ENCODE measurements around the gene HYAL3. TPM values are rescaled to one million over a fixed set of nuclear protein-coding genes. Genes with fewer than 3 reads are reported as not detected.

Gene HYAL3
- total and polyA plus RNA-seq, 10 donors, result 0.73 to 3.8 (median 2.5) TPM

DNA sequence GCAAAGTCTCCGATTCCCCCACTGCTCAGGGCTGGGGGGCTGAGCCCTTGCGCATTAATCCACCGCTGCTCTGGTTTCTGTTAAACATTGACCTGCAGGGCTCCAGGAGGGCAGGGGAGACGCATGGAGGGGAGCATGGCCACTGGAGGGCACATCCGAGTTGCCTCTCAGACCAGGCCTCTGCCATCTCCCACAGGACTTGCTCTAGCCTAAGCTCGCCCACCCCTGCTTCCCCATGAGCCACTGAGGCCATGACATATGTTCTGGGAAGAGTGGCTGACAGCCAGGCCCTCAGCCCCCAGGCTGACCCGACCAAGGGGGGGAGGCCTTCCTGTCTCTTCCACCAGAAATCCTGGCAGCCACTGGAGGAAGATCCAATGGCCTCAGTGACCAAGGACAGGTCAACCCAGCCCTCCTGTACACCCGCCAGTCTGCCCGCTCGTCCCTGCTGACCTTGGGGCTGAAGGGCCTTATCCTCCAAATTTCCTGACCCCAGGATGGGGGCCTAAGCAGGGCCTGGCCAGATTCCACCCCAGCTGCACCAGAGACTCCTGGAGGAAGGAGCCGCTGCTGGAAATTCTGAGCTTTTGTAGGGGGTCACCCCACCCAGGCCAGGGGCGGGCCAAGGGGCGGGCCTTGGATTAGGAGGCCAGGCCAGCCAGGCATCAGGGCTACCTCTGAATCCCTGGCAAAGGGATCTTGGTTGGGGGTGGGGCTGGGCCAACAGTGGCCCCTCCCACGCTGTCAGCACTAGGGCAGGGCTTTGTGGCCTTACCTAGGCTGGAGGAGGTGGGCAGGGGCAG is 4.0 kb upstream of the HYAL3 start, which contains the start of gene HYAL1:
TSS of gene HYAL1 (minus strand) at position 562 of the 803 bp plus-strand sequence. CDS start 618 bp downstream, outside the sequence.
- peak within 1 kb of the TSS; percentile 6 to 90 (median 34) for H3K4me3 ChIP-seq
- 38 to 73% (median 56%) methylated on average over 9 to 14 of the region's 14 CpGs for WGBS, 5 donors

DNA sequence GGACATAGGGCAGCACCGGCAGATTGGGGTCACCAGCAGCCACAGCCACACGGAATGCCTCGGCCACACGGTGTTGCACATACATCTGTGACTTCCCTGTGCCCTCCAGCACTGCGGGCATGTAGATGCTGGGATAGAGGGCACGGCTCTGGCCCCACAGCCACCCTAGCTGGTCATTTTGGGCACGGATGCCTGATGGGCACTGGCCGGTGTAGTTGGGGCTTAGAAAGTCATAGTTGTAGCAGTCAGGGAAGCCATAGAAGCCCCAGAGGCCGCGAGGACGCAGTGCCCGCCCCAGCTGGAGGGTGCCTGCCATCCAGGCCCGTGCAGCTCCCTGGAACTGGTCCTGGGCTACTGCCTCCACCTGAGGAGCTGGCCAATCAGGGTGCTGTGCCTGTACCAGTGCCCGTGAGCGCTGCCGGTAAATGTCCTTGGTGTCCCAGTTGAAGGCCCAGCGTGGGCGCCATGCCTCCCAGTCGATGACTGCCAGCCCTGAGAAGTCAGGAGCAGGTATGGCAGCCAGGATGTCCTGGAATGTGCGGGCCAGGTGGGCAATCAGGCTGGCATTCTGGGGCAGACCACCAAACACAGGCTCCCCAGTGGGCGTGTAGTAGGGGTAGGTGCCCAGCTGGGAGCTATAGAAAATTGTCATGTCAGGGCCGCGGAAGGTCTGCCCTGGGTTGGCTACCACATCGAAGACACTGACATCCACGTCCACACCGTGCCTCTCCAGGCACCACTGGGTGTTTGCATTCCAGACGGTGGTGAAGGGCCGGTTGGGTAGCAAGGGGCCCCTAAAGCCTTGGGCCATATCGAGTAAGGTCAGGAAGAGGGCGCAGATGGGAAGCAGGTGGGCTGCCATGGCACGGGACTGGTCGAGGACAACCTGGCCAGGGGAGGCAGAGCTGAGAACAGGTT is 3.1 kb upstream of the HYAL3 start:
- no peak for TF ChIP-seq CTCF (IDR thresholded peaks at IDR 0.05 in 8 of 11, conservative IDR thresholded peaks at IDR 0.05 in 3 of 11)
- no peak for TF ChIP-seq POLR2A (IDR thresholded peaks at IDR 0.05)
- TF ChIP-seq POLR2AphosphoS5 (IDR thresholded peaks at IDR 0.05), result peak; percentile 18 to 69 (median 22)
- Histone ChIP-seq H3K4me1 (peaks cover 18 to 79% (median 45%) of the 10 kb centered on the region in 6 donors), H3K36me3 (peaks cover 0 to 5% (median 0%) of the 10 kb centered on the region in 6 donors), H3K27ac (peak overlapping the region; percentile 2 to 98 (median 94)), H3K9me3 (peaks cover 0 to 1% (median 0%) of the 10 kb centered on the region in 8 donors), H3K27me3 (replicated peaks in 1 of 7) (no peaks in the 10 kb centered on the region), H3K4me3 (peak overlapping the region; percentile 6 to 90 (median 34))
- WGBS, 5 donors, result 71 to 83% (median 78%) methylated on average over 24 to 32 of the region's 32 CpGs
- peak; percentile 79 for DNase-seq
- intact Hi-C loops (cut with DNase I; ENCODE audit: low total_unique reads), result no loop called here

More for the DNA sequence above, 4.0 kb upstream of the HYAL3 start, which contains the start of gene HYAL1:
- Histone ChIP-seq H3K9me3 (peaks cover 0 to 10% (median 5%) of the 10 kb centered on the region in 8 donors), H3K27ac (peak within 1 kb of the TSS; percentile 2 to 98 (median 94)), H3K36me3 (peaks cover 0 to 8% (median 0%) of the 10 kb centered on the region in 6 donors), H3K4me1 (peaks cover 14 to 70% (median 38%) of the 10 kb centered on the region in 6 donors), H3K27me3 (replicated peaks in 1 of 7) (no peaks in the 10 kb centered on the region)
- intact Hi-C loops (cut with DNase I; ENCODE audit: low total_unique reads), result no loop called here
- peak; percentile 91 for DNase-seq
- peak; percentile 86 to 88 (median 86) for TF ChIP-seq POLR2AphosphoS5 (IDR thresholded peaks at IDR 0.05)
- TF ChIP-seq CTCF (IDR thresholded peaks at IDR 0.05 in 8 of 11, conservative IDR thresholded peaks at IDR 0.05 in 3 of 11), result peak in 1 of 11 experiments; percentile 34
- no peak for TF ChIP-seq POLR2A (IDR thresholded peaks at IDR 0.05)

DNA sequence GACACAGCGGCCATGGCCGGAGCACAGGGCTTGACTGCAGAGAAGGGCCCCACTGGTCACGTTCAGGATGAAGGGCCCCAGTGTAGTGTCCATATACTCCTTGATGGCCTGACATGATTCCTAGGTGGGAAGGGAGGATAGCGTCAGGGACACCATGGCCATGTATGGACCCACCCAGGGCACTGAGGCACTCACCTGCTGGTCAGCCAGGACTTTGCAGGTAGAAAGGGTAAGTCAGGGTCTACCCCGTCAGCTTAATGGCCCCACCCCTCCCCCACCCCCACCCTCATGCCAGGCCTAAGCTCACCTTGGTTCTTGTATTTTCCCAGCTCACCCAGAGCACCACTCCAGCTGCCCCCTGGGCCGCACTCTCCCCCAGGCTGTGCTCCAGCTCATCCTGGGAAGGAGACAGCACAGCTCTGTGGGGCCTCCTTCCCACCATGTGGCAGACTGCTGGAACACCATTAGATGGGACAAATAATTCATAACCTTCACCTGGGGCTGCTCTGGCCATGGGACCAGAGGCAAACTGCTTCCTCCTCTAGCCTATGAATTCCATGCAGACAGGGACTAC is 1.6 kb upstream of the HYAL3 start:
- Histone ChIP-seq H3K36me3 (peaks cover 0 to 10% (median 0%) of the 10 kb centered on the region in 6 donors), H3K4me1 (peaks cover 18 to 75% (median 47%) of the 10 kb centered on the region in 6 donors), H3K9me3 (no peaks in the 10 kb centered on the region), H3K4me3 (peak overlapping the region in 6 of 8 donors; percentile 27 to 90 (median 59)), H3K27ac (peak overlapping the region; percentile 31 to 98 (median 94)), H3K27me3 (replicated peaks in 1 of 7) (no peaks in the 10 kb centered on the region)
- TF ChIP-seq POLR2AphosphoS5 (IDR thresholded peaks at IDR 0.05), result no peak
- TF ChIP-seq CTCF (IDR thresholded peaks at IDR 0.05 in 8 of 11, conservative IDR thresholded peaks at IDR 0.05 in 3 of 11), result no peak
- TF ChIP-seq POLR2A (IDR thresholded peaks at IDR 0.05), result no peak
- DNase-seq, result peak; percentile 80
- WGBS, 5 donors, result 61 to 87% (median 79%) methylated on average over 6 of the region's 6 CpGs
- intact Hi-C loops (cut with DNase I; ENCODE audit: low total_unique reads), result no loop called here
